SIG-M5 (cell line): ENCODE data around the gene OTUD7B.

ENCODE experiments used
- DNase-seq: peaks from one replicate; lab custom pipeline; 2025; lab: John Stamatoyannopoulos, UW

OTUD7B gene

DNA sequence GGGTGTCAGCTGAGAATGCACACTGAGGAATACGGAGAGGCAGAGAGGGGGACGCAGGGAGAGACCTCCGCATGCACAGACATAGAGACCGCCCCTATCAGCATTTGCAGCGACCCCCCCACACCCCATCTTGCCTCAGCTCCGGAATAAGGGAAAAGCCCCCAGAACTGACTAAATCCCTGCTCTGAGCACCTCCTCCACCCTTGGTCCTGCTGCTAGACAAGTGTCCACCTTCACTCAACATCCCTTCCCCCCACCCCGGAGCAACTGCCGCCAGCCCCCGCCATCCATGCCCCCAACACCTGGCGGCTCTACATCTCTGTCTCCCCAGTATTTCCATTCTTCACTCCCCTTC lies 93.7 kb downstream of the OTUD7B start:
- DNase-seq = no peak

DNA sequence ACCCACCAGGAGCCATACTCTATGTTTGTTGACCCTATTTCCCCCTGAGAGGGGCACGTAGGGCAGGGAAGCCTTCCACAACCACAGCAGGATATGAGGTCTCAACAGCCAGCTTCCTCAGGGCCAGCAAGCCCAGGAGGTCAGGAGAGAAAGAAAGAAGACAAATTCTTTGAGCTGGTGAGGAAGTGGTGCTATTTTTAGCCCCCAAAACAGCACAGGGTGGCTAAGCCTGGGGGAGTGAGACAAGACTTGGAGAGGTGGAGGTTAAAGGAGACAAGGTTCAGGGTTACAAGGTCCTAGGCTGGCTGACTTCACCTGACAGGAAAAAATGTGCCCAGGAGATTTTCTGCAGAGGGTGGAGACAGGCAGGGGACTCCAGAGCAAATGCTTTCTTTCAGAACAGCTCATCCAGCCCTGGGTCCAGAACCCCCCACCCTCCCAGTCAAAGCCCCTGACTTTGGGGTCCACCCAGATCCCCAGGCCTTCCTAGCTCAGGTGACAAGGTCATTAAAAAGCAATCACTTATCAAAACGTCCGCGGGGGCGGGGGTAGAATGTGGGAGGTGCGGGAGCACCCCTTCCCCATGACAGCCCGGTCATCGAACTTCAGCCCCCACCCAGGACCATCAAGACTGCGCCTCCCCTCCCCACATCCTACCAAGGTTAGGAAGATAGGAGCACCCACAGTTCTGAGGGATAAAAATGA lies 94.2 kb downstream of the OTUD7B start:
- DNase-seq = no peak

DNA sequence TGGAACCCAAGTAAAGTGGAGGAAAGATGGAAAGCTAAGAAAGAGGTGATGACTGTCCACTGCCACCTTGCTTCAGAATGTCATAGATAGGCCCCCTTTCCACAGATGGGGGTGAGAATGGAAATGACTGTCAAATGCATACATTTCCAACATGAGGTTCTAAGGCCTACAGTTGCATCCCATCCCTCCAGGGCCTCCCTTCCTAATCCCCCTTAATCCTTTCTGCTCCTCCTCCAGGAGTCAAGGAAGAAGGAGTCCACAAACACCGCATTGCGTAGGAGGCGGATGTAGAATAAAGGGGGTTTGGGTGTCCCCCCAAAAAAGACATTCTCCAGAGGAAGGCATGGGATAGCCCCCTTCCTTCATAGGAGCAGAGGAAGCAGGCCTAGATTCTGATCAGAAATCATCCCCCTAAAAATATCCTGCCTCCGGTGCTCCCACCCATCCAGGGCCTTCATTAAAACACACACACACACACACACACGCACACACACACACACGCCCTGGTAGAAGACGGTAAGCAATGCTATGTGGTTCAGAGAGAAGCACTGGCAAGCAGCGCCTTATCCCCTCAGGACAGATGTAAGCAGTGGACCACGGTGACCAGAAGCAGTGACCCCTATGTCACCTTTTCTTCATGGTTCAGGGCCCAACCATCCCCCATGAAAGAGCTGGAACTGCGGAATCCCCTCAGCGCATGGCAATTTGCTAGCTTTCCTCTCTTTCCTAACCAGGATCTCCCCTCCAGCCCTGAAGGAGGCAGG lies 94.9 kb downstream of the OTUD7B start:
- no peak for DNase-seq

DNA sequence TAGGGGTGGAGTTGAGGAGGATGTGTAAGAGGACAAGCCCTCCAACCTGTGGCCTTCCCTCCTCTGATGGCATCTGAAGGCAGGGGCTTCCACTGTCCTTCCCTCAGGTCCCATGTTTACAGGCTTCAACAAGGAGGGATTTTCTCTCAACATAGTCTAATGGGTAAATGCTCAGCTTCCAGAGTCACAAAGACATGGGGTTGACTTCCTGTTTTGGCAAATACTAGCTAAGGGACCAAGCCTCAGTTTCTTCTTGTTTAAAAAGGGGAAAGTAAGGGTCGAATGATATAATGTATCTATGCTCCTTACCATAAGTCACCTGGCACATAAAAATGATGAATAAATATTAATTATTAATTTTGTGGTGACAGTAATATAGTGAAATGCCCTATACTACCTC lies 96.0 kb downstream of the OTUD7B start:
- no peak for DNase-seq

DNA sequence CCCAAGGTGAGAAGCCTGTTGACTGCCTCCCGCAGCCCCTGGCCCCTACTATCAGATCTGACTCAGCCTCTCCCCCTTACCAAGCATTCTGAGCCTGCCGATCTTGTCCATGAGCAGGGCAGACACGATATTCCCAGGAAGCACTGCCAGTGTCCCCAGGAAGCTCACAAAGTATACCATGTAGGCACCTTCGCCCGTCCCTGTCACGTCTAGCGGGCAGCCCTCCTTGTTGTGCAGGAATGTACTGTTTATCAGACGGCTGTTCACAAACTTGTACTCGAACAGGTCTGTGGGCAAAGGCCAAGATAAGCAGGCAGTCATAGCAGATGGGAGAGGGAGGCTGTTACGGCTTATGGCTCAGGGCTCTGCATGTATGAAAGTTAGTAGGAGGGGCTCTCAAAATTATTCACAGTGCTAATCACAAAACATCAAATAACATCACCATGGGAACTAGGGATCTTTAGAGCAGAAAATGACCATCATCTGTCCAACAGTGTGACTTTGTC lies 103.9 kb downstream of the OTUD7B start:
- DNase-seq = no peak

DNA sequence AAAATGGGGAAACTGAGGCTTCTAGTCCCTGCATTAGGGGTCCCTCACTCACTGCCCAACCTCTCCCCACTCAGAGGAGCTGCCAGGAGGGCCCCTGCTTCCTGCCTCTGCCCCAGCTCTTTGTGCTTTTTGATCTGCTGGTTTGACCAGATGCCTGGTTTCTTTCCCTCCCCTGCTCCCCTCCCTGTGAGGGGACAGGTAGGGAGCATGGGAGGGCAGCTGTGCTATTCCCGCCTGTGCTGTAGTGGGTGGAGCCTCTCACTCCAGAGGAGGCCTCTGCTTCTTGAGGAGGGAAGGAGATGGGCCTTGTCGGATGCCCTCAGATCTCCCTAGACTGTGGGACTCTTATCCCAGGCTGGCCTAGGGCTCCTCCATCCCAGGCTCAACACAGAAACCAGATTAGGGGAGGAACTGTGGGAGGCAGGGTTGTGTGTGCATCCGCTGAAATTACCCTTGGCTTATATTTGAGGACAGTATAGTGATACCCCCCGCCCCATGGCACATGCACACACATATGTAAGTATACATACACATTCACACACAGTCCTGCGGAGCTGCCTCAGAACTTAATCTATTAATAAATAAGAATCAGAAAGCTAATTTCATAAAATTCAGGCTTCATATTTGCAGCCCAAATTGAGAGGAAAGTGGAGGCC lies 106.6 kb downstream of the OTUD7B start:
- no peak for DNase-seq

DNA sequence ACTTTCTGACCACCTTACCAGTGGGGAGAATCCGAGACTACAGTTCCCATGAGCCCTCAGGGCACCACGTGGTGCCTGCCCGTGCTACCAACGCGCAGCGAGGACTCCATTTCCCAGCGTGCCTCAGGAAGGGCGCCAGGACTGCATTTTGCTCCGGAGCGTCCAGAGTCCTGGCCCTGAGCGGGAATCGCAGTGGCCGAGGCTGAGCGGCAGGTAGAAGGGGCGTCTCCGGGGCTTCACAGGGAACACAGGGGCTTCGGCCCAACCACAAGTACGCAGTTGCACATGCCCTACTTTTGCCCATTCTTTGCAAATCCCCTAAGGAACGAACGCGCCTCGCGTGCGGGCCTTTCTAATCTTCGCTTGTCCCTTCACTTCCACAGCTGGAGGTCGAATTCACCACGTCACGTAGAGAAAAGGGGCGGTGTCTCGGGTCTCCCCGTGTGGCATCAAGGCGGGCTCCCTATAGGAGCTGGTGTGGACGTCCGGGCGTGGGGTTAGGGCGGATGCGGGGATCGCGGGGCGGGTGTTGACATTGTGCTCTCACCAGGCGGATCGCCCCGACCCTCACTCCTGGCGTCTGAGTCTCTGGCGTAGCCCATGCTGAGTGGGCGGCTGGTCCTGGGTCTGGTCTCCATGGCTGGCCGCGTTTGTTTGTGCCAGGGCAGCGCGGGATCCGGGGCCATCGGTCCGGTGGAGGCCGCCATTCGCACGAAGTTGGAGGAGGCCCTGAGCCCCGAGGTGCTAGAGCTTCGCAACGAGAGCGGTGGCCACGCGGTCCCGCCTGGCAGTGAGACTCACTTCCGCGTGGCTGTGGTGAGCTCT lies 110.9 kb downstream of the OTUD7B start, which contains the start of gene BOLA1:
Gene BOLA1 (plus strand): TSS at position 109 of the 825 bp plus-strand sequence. CDS start 492 bp downstream, at position 601.
- DNase-seq = no peak

DNA sequence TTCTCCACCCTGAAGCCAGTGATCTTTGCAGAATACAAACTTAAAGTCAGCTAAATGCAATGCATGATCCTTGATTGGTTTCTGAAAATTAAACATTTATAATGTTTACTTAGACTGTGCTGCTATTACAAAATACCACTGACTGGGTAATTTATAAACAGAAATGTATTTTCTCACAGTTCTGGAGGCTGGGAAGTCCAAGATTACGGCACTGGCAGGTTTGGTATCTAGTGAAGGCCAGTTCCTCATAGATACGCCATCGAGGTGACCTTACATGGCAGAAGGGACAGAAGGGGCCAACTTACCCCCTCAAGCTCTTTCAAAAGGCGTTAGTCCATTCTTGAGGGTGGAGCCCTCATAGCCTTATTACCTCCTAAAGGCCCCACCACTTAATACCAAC lies 114.0 kb downstream of the OTUD7B start:
- no peak for DNase-seq

DNA sequence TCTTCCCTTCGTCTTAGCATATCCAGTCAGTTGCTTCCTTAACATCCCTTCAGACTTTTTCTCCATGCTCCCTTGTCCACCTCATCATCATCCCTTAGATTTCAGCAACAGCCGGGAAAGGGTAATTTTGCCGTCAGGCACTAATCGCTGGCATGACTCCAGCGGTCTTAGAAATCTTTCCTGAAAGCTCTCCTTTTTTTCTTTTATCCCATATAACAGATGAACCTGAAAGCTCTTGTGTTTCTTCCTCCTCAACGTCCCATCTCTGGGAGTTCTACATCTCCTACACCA lies 121.6 kb downstream of the OTUD7B start:
- DNase-seq = no peak

DNA sequence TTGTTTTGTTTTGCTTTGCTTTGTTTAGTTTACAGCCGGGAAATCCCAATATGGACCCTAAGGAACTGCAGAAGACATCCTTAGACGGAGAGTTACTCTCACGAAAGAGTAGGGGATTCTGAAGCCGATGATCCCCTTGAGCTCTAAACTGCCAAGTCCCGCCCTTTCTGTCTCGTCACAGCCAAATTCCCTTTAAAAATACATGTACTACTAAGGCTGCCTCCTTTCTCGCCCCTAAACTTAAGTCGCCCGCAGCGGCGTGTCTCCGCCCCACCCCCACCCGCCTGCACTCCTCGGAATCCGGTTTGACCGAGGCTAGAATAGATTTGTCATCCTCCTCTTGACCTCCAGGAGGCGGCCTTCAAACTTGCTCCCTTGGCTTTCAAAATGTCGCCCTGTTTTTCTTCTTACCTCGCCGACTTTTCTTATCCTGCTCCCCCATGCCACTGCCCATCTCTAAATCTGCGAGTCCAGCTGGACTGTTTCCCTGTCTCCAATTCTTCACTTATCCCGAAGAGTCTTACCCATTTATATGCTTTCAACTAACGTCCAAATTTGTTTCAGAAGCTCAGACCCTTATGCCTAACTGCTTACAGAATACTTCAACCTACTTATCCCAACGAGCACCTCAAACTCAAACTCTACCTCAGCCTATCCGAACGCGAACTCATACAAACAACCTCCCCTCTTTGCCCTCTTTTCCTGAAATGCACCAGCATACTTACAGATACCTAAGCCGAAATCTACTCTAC lies 122.1 kb downstream of the OTUD7B start:
- peak; percentile 100 for DNase-seq
